Hepatocyte (in vitro differentiated cells): ENCODE data around the gene RAN. TPM values are rescaled to one million over a fixed set of nuclear protein-coding genes. Genes with fewer than 3 reads are reported as not detected.
"Not testable (repeated sequence)": the region's sequence is repeated elsewhere in the genome, so short reads cannot be mapped to it uniquely, and the experiment has no call there.

Source experiments
- DNase-seq: peaks from one replicate; pipeline ENCODE4 v3.0.0-alpha.2; 2016; ENCODE audit warnings: low spot score
- H2AFZ ChIP-seq: fragments of 200-600 bp; sonication (generic); 2 replicates; pipeline ENCODE4 v1.6.0; 2016; ENCODE audit warnings: antibody characterized with exemption, mild to moderate bottlenecking
- H3K27ac ChIP-seq: fragments of 200-600 bp; sonication (generic); 2 replicates; pipeline ENCODE4 v1.5.1; 2016; ENCODE audit warnings: mild to moderate bottlenecking
- H3K27me3 ChIP-seq: fragments of 200-600 bp; sonication (generic); 2 replicates; pipeline ENCODE4 v1.6.1; 2016
- H3K36me3 ChIP-seq: fragments of 200-600 bp; sonication (generic); replicated peaks from 2 replicates; pipeline ENCODE4 v1.5.1; 2016; ENCODE audit warnings: low read depth; ENCODE audit not compliant: insufficient read depth
- H3K4me1 ChIP-seq: fragments of 200-600 bp; sonication (generic); 2 replicates; pipeline ENCODE4 v1.5.1; 2016; ENCODE audit warnings: mild to moderate bottlenecking, moderate library complexity; ENCODE audit not compliant: insufficient read depth
- H3K4me2 ChIP-seq: fragments of 200-600 bp; sonication (generic); 2 replicates; pipeline ENCODE4 v1.6.0; 2016
- H3K4me3 ChIP-seq: fragments of 200-600 bp; sonication (generic); 2 replicates; pipeline ENCODE4 v1.5.1; 2016; ENCODE audit warnings: mild to moderate bottlenecking
- H3K79me2 ChIP-seq: fragments of 200-600 bp; sonication (generic); 2 replicates; pipeline ENCODE4 v1.6.0; 2017; ENCODE audit warnings: mild to moderate bottlenecking
- H3K9me2 ChIP-seq: fragments of 200-600 bp; sonication (generic); replicated peaks from 2 replicates; pipeline ENCODE4 v1.6.0; 2017; ENCODE audit warnings: mild to moderate bottlenecking; ENCODE audit not compliant: insufficient read depth
- H3K9me3 ChIP-seq: fragments of 200-600 bp; sonication (generic); 2 replicates; pipeline ENCODE4 v1.5.1; 2016; ENCODE audit warnings: low read depth, mild to moderate bottlenecking
- H4K20me1 ChIP-seq: fragments of 200-600 bp; sonication (generic); 2 replicates; pipeline ENCODE4 v1.6.0; 2016; ENCODE audit warnings: mild to moderate bottlenecking; ENCODE audit not compliant: insufficient read depth, poor library complexity, severe bottlenecking
- CTCF ChIP-seq: fragments of 200-600 bp; sonication (generic); IDR thresholded peaks from 2 replicates; pipeline ENCODE4 v1.5.1; 2016; ENCODE audit warnings: antibody characterized with exemption, mild to moderate bottlenecking; ENCODE audit not compliant: poor library complexity
- EZH2 ChIP-seq: fragments of 200-600 bp; sonication (generic); IDR thresholded peaks from 2 replicates; pipeline ENCODE4 v1.6.1; 2016; ENCODE audit warnings: antibody characterized with exemption, mild to moderate bottlenecking, borderline replicate concordance
- EZH2phosphoT487 ChIP-seq: fragments of 200-600 bp; sonication (generic); IDR thresholded peaks from one replicate; pipeline ENCODE4 v1.6.1; 2018; ENCODE audit warnings: antibody characterized with exemption, mild to moderate bottlenecking, low read depth, moderate library complexity; ENCODE audit not compliant: unreplicated experiment, severe bottlenecking
- WGBS: methylation state at CpG from one replicate; pipeline ENCODE4 v1.1.6; 2016; ENCODE audit warnings: low lambda C conversion rate; ENCODE audit errors: missing lambda C conversion rate; 5-methylcytosine and 5-hydroxymethylcytosine counted together
- polyA plus RNA-seq: library from polyadenylated mRNA; unstranded; fragments of >200 nt; fragmentation: Nextera tagmentation; extraction: Ambion mirVana; gene quantifications from 2 replicates; pipeline ENCODE4 v1.2.1, GENCODE V29; 2016
- total RNA-seq: library from RNA; depleted of rRNA; stranded (reverse); fragments of >200 nt; gene quantifications from 2 replicates; pipeline ENCODE4 v1.2.3, GENCODE V29; 2014

RAN gene
- total and polyA plus RNA-seq, 2 experiments from 2014 or later = 300 to 673 TPM

DNA sequence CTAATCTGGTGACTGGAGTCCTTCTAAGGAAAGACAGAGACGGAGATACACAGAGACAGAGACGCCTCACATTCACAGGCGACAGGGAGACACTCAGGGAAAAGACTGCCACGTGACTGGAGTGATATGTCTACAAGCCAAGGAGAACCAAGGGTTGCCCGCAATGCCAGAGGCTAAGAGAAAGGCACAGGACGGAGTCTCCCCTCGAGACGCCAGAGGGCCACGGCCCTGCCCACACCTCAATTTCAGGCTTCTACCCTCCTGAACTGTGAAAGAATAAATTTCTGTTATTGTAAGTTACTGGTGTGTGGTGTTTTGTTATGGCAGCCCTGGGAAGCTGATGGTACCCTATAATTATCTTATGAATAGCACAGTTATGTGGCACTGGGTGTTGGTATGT, 11.6 kb upstream of the RAN start:
- no peak for TF ChIP-seq EZH2phosphoT487
- TF ChIP-seq CTCF = no peak
- no peak for TF ChIP-seq EZH2

GRCh38 chr12:130862161-130862560, 9.7 kb upstream of the RAN start:
- TF ChIP-seq CTCF (no peak), EZH2 (no peak), EZH2phosphoT487 (no peak)
- DNase-seq = no peak
- WGBS = 81% methylated on average over 4 of the region's 4 CpGs
- Histone ChIP-seq H3K36me3 (no peaks in the 10 kb centered on the region), H3K4me3 (no peak overlapping the region), H3K9me2 (no peaks in the 10 kb centered on the region), H2AFZ (no peak overlapping the region), H3K27me3 (no peaks in the 10 kb centered on the region), H3K79me2 (no peaks in the 10 kb centered on the region), H3K4me2 (no peak overlapping the region), H3K9me3 (no peaks in the 10 kb centered on the region), H3K4me1 (no peaks in the 10 kb centered on the region), H3K27ac (no peak overlapping the region), H4K20me1 (no peaks in the 10 kb centered on the region)

More for the DNA sequence above, 11.6 kb upstream of the RAN start:
- Histone ChIP-seq H3K9me3 (no peaks in the 10 kb centered on the region), H3K27me3 (no peaks in the 10 kb centered on the region), H3K4me2 (no peak overlapping the region), H3K9me2 (no peaks in the 10 kb centered on the region), H4K20me1 (no peaks in the 10 kb centered on the region), H3K27ac (no peak overlapping the region), H3K4me3 (no peak overlapping the region), H3K79me2 (no peaks in the 10 kb centered on the region), H2AFZ (no peak overlapping the region), H3K36me3 (no peaks in the 10 kb centered on the region), H3K4me1 (no peaks in the 10 kb centered on the region)
- DNase-seq = no peak
- 97% methylated on average over 9 of the region's 9 CpGs for WGBS

- H3K27ac ChIP-seq, H4K20me1 ChIP-seq, H3K4me3 ChIP-seq, DNase-seq, H2AFZ ChIP-seq, H3K4me2 ChIP-seq, H3K27me3 ChIP-seq, H3K36me3 ChIP-seq, H3K79me2 ChIP-seq, H3K4me1 ChIP-seq, H3K9me3 ChIP-seq, H3K9me2 ChIP-seq: not testable (repeated sequence)
- WGBS = 97% methylated on average over 8 of the region's 8 CpGs
Measured at GRCh38 chr12:130862771-130863170, 9.1 kb upstream of the RAN start.

GRCh38 chr12:130863298-130863697, 8.6 kb upstream of the RAN start:
- Histone ChIP-seq H3K9me2 (no peaks in the 10 kb centered on the region), H3K4me2 (no peak overlapping the region), H3K4me3 (no peak overlapping the region), H3K79me2 (no peaks in the 10 kb centered on the region), H3K9me3 (no peaks in the 10 kb centered on the region), H2AFZ (no peak overlapping the region), H3K27me3 (no peaks in the 10 kb centered on the region), H3K4me1 (no peaks in the 10 kb centered on the region), H3K36me3 (no peaks in the 10 kb centered on the region), H4K20me1 (no peaks in the 10 kb centered on the region), H3K27ac (no peak overlapping the region)
- no peak for TF ChIP-seq EZH2phosphoT487
- TF ChIP-seq CTCF = no peak
- TF ChIP-seq EZH2 = no peak
- DNase-seq = no peak
- 68% methylated on average over 5 of the region's 5 CpGs for WGBS
